ENCODE data around the gene DAGLA.

Gene DAGLA

DNA sequence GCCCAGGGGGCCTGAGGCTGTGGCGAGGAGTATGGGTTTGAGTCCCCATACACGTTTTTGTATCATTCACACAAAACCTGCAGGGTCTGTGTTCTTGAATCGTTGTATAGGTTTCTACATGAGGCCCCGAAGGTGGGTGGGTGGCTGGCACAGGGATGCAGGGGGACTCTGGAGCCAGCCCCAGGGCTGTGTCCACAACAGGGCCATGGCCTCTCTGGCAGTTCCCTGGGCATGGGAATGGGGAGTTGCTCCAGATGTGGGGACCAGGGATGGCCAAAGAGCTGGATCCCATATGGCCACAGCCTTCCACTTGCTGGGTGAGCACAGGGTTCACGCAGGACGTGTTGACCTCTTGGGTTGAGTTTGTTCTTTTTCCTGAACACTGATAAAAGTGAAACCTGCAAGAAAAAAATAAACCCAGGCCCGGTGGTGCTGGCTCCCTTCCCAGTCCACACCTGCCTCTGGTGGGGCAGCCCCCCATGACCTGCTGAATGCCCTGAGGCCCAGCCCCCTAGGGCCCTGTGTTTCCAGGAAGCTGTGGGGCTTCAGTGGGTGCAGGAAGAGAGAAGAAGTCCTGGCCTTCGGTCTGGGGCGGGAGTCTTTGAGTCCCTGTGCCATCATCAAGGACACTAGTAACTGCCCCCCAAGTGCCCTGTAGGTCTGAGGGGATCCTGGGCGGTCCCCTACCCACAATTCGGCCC is 88.3 kb downstream of the DAGLA start:
- no peak for DNase-seq

- no peak for DNase-seq
Observed at GRCh38 chr11:61769169-61769920, 89.2 kb downstream of the DAGLA start.

DNA sequence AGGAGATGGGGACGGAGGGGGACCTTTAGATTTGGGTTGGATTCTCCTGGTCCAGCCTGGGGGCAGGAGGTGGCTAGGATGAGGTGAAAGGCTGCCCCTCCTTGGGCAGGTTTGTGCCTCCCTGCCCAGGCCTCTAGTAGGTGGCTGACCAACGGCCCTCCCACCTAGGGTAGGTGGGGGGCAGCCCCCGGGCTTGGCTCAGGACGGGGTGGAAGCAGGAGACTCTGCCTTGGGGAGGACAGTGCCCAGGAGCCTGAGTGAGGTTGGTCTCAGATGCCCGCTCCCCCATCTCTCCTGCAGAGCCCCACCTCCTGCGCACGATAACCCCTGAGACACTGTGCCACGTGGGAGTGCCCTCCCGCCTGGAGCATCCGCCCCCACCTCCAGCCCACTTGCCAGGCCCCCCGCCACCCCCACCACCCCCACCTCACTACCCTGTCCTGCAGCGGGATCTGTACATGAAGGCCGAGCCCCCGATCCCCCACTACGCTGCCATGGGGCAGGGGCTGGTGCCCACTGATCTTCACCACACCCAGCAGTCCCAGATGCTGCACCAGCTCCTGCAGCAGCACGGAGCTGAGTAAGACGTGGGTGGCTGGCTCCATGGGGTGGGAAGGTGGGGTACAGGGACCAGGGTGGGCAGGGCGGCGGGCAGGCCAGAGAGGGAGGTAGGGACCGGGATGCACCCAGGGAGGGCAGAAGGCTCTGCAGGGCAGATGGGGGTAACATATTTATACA is 89.9 kb downstream of the DAGLA start:
- no peak for DNase-seq

DNA sequence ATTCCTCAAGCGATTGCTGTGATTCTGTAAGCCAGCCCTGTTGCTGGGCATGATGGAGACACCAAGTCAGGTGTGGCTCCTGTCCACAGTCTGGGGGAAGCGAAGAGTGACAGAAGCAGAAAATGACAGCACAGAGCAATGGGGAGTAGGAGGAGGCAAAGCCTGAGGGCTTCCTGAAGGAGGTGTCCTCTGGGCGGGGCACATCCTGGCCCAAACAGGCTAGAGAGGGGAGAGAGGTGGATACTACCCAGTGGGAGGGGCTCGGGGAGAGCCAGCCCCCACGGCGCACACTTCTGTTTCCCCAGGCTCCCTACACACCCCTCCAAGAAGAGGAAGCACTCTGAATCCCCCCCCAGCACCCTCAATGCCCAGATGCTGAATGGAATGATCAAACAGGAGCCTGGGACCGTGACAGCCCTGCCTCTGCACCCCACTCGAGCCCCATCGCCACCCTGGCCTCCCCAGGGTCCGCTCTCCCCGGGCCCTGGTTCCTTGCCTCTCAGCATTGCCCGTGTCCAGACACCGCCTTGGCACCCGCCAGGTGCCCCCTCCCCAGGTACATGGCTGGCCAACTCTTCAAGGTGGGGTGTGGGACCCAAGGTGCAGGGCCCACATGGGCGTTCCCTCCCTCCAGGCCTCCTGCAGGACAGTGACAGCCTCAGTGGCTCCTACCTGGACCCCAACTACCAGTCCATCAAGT is 91.2 kb downstream of the DAGLA start:
- DNase-seq: no peak

GRCh38 chr11:61771985-61772455 is 91.8 kb downstream of the DAGLA start:
- no peak for DNase-seq

DNA sequence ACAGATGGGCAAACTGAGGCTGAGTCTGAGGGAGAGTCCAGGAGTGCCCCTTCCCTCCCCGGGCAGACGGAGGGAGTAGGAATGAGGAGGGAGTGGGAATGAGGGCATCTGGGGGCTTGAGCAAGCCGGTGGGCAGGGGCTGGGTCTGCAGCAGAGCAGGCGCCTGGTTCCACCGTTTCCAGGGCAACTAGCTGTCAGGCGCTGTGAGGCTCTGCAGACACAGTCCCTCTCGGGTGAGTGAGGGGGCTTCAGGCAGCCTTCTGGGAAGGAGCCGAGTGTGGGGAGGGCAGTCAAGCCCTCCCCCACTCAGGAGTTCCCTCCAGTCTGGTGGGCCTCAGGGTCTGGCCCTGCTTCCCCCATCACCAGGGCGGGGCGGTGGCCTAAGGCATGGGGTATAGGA is 93.2 kb downstream of the DAGLA start:
- no peak for DNase-seq

- DNase-seq: no peak
Observed at GRCh38 chr11:61773809-61774208, 93.6 kb downstream of the DAGLA start.

DNA sequence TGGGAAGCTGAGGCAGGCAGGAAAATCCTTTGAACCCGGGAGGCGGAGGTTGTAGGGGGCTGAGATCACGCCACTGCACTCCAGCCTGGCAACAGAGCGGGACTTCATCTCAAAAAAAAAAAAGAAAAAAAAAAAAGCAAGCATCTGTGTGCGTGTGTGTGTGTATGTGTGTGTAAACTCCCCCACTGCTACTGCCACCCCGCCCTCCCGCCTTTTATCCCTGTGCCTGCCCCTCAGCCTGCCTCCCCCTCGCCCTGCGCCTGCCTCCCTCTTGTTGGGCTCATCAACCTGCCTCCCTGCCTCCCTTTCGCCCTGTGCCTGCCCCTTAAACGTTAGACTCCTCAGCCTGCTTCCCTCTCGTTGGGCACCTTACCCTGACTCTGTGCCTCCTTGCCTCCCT is 94.2 kb downstream of the DAGLA start:
- DNase-seq: no peak

DNA sequence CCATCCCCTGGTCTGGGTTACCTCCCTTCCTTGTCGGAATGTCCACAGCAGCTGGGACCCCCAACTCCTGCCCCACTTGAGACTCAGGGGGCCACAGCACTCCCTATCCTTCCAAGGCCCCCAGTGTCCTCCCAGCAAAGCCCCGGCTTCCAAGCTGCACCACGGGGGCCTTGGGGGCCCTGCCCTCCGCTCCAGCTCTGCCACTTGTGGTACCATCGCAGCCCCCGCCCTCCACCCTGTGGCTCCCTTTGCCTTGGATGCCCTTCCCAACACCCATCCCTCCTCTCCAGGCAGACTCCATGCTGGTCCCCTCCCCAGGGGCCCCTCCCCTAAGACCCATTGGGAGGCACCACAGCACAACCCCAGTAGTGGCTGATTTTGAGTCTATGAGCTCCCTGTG is 94.9 kb downstream of the DAGLA start:
- DNase-seq: no peak

- DNase-seq: peak; percentile 33
Observed at GRCh38 chr11:61775606-61776554, 95.7 kb downstream of the DAGLA start.

DNA sequence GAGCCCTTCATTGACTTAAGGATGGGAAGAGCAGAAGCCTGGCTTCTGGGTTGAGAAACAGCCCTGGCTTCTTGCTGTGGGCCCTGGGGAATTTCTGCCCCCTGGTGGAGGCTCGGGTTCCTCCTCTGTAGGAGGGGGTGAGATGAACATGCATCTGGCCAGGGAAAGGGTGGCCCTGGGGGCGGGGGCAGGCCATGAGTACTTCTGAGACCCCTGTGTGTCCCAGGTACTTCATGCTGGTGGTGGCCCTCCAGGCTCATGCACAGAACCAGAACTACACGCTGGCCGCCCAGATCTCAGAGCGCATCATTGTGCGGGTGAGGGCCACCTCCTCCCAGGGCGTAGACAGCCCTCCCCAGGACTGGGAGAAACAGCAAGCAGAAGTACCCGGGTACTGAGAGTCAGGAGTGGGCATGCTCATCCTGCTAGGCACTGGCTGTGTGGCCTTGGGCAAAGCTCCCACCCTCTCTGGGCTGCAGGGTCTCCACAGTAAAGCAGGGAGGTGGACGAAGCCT is 96.4 kb downstream of the DAGLA start:
- peak; percentile 61 for DNase-seq

GRCh38 chr11:61777234-61778090 is 97.3 kb downstream of the DAGLA start:
- DNase-seq: no peak

DNA sequence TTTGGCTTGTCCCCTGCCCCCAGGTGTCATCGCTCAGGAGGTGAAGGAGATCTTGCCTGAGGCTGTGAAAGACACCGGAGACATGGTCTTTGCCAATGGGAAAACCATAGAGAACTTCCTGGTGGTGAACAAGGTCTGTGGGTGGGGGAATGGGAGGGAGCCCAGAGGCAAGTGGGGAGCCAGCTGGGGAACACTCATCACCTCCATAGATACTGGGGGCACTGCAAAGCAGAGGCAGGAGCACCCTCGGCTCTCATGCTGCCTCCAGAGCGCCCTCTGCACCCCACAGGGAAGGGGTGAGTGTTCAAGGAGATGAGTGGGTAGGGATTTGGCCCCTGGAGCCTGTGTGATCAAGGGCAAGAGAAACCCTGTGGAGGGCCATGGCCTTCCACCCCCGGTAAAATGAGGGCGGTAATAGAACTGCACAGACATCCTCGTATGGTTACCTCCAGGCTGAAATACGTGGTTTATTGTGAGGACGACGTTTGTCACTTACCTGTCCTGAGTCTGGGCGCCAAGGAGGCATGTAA is 98.2 kb downstream of the DAGLA start:
- DNase-seq: no peak

DNA sequence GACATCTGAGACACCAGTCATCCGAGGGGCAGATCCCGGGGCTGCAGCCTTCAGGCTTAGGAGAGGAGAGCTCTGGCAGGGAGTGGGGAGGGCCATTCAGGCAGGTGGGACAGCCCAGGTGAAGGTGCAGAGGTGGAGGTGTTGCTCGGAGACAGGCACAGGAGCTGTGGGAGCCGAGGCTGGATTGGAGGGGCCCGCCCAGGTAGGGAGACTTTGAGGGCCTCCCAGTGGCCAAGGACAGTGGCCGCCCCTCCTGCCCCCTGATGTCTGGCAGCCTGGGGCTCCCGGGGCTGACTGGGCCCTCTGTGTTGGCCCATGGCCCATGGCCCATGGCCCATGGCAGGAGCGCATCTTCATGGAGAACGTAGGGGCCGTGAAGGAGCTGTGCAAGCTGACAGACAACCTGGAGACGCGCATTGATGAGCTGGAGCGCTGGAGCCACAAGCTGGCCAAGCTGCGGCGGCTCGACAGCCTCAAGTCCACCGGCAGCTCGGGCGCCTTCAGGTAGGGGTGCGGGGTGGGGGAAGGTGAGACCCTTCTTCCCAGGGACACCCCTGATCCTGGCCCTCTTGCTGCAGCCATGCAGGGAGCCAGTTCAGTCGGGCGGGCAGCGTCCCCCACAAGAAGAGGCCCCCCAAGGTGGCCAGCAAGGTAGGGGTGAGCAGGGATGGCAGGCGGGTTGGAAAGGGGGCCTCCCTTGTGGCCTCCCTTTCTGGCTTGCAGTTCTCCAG is 98.9 kb downstream of the DAGLA start:
- no peak for DNase-seq

DNA sequence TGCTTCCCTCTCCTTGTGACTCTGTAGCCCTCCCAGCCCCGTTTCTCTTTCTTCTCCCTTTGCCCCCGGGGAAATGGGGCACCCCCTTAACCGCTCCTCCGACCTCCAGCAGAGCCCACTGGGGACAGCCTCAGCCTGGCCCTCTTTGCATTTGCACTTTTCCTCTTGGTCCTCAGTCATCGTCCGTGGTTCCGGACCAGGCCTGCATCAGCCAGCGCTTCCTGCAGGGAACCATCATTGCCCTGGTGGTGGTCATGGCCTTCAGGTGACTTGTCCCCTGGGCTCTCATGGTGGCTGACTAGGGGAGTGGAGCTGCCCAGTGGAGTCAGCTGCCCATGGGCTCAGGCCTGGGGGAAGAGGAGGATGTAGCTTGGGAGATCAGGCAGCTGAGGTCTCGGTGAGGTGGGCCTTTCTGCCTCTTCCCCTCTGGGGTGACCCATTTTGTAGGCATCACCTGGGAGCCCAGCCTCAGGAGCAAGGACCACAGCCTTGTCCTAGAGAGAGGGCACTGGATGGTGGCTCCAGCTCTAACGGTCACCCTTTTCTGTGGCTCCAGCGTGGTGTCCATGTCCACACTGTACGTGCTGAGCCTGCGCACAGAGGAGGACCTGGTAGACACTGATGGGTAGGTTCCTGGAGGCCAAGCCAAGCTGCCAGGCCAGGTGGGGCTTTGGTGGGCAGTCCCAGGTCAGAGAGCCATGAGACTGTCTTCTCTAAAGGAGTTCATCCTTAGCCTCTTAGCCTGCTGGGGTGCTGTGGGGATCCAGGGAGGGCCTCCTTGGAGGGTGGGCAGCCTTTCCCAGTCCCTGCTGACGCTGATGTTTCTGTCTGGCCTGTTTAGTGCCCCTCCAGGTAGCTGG is 99.7 kb downstream of the DAGLA start:
- DNase-seq: no peak

DNA sequence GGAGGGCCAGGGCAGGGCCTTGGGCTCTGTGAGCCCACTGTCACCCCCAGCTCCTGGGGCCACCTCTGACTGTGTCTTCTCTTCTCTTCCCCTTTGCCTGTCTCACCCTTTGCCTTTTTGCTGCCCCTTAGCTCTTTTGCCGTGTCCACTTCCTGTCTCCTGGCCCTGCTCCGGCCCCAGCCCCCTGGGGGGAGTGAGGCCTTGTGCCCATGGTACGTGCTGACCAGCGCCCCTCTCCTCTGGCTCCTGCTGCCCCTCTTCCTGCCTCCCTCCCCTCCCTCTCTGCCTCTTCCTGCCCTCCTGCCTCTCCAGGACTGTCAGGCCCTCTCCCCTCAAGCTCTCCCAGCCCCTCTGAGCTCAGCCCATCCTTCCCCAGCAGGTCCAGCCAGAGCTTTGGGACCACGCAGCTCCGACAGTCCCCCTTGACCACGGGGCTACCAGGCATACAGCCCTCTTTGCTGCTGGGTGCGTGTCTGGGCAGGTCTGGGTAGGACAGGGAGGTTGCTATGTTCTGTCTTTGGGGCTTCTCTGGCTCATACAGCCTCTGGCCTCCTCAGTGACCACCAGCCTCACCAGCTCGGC is 100.5 kb downstream of the DAGLA start:
- DNase-seq: no peak

GRCh38 chr11:61781585-61781984 is 101.4 kb downstream of the DAGLA start:
- DNase-seq: no peak

- no peak for DNase-seq
Observed at GRCh38 chr11:61782299-61782698, 102.1 kb downstream of the DAGLA start.

All from NK-92 treated with Interleukin-12 subunit alpha and Interleukin-12 subunit beta, amount 100 ng/mL, for 24 hours (cell line).